HG03565 (cell line): ENCODE data around the gene SYNDIG1L.

Experiments used
- ATAC-seq: cut with Tn5 transposase; IDR thresholded peaks from one replicate; pipeline ENCODE4 v1.9.1; 2021; ENCODE audit warnings: mild to moderate bottlenecking, moderate library complexity; ENCODE audit not compliant: unreplicated experiment

The SYNDIG1L gene

GRCh38 chr14:74429991-74430390 is 4.0 kb upstream of the SYNDIG1L start:
- ATAC-seq, result no peak

- ATAC-seq, result no peak
Measured at GRCh38 chr14:74429221-74429691, 3.2 kb upstream of the SYNDIG1L start.

- no peak for ATAC-seq
Measured at GRCh38 chr14:74427651-74428050, 1.6 kb upstream of the SYNDIG1L start.

- ATAC-seq, result no peak
Measured at GRCh38 chr14:74425525-74426201, 347 bp downstream of the SYNDIG1L start.

GRCh38 chr14:74424606-74425005 is 1.4 kb downstream of the SYNDIG1L start:
- no peak for ATAC-seq

- no peak for ATAC-seq
Measured at GRCh38 chr14:74423246-74423645, 2.8 kb downstream of the SYNDIG1L start.

GRCh38 chr14:74421981-74422380 is 4.0 kb downstream of the SYNDIG1L start:
- ATAC-seq, result no peak

- ATAC-seq, result no peak
Measured at GRCh38 chr14:74419086-74419485, 6.9 kb downstream of the SYNDIG1L start.

GRCh38 chr14:74418031-74418430 is 8.0 kb downstream of the SYNDIG1L start:
- no peak for ATAC-seq

GRCh38 chr14:74417611-74418010 is 8.4 kb downstream of the SYNDIG1L start:
- ATAC-seq, result no peak

- ATAC-seq, result no peak
Measured at GRCh38 chr14:74417201-74417600, 8.8 kb downstream of the SYNDIG1L start.

- ATAC-seq, result no peak
Measured at GRCh38 chr14:74415115-74415437, 10.9 kb downstream of the SYNDIG1L start.

GRCh38 chr14:74414403-74415114 is 11.5 kb downstream of the SYNDIG1L start:
- no peak for ATAC-seq

- ATAC-seq, result no peak
Measured at GRCh38 chr14:74413627-74414026, 12.4 kb downstream of the SYNDIG1L start.

GRCh38 chr14:74412753-74413152 is 13.3 kb downstream of the SYNDIG1L start:
- ATAC-seq, result no peak

GRCh38 chr14:74411671-74412070 is 14.3 kb downstream of the SYNDIG1L start:
- no peak for ATAC-seq

GRCh38 chr14:74409441-74409840 is 16.6 kb downstream of the SYNDIG1L start:
- no peak for ATAC-seq

- no peak for ATAC-seq
Measured at GRCh38 chr14:74408870-74409269, 17.1 kb downstream of the SYNDIG1L start.

- no peak for ATAC-seq
Measured at GRCh38 chr14:74407801-74408154, 18.2 kb downstream of the SYNDIG1L start.

- no peak for ATAC-seq
Measured at GRCh38 chr14:74407021-74407800, 18.8 kb downstream of the SYNDIG1L start.

- ATAC-seq, result no peak
Measured at GRCh38 chr14:74405663-74406062, 20.3 kb downstream of the SYNDIG1L start.

- ATAC-seq, result no peak
Measured at GRCh38 chr14:74404435-74404834, 21.6 kb downstream of the SYNDIG1L start.
